Peyer's patch (tissue), 4 donors: ENCODE measurements around the gene INPP1. TPM values are rescaled to one million over a fixed set of nuclear protein-coding genes. Genes with fewer than 3 reads are reported as not detected.

Experiments
- DNase-seq, 3 donors: peaks; one replicate each; pipeline ENCODE4 v3.0.0-alpha.2; 2017 to 2019
- H3K27ac ChIP-seq, 4 donors: fragments of 200-600 bp; sonication (generic); one replicate each; pipeline ENCODE4 v1.5.1; 2016 to 2019
- H3K27me3 ChIP-seq, 2 donors: fragments of 200-600 bp; sonication (generic); one replicate each; pipeline ENCODE4 v1.5.1; 2019
- H3K36me3 ChIP-seq, 3 donors: fragments of 200-600 bp; sonication (generic); one replicate each; pipeline ENCODE4 v1.5.1; 2016 to 2019
- H3K4me1 ChIP-seq, 4 donors: fragments of 200-600 bp; sonication (generic); one replicate each; pipeline ENCODE4 v1.5.1; 2016 to 2019
- H3K4me3 ChIP-seq, 4 donors: fragments of 200-600 bp; sonication (generic); 1 replicate in 3 of 4; 2 replicates in 1 of 4; pipeline ENCODE4 v1.5.1; 2016 to 2019; ENCODE audit warnings: mild to moderate bottlenecking in 1 of 4
- H3K9me3 ChIP-seq, 4 donors: fragments of 200-600 bp; sonication (generic); one replicate each; pipeline ENCODE4 v1.5.1; 2016 to 2019; ENCODE audit warnings: mild to moderate bottlenecking in 1 of 4
- CTCF ChIP-seq, 6 experiments: fragments of 450-650 bp in 4 of 6; fragments of 200-600 bp in 2 of 6; sonication (generic) in 1 of 6; IDR thresholded peaks; one replicate each; pipeline ENCODE4 v1.5.1; 2017 to 2019; ENCODE audit warnings: antibody characterized with exemption in 6 of 6, mild to moderate bottlenecking in 3 of 6, moderate library complexity in 1 of 6
- POLR2A ChIP-seq, 2 donors: fragments of 450-650 bp; IDR thresholded peaks; one replicate each; pipeline ENCODE4 v1.5.1; 2017; ENCODE audit warnings: antibody characterized with exemption in 2 of 2, mild to moderate bottlenecking in 2 of 2, moderate library complexity in 2 of 2
- total RNA-seq, 4 donors: library from RNA; depleted of rRNA; stranded (reverse); fragments of >200 nt; gene quantifications; one replicate each; pipeline ENCODE4 v1.1.0, GENCODE V29; 2016

INPP1 gene
- total RNA-seq, 4 donors from 2014 or later, result 10.7 to 37.9 (median 32.1) TPM

- no peaks in the 10 kb centered on the region for H3K9me3 ChIP-seq
- peaks cover 0 to 12% (median 2%) of the 10 kb centered on the region in 4 donors for H3K4me1 ChIP-seq
- DNase-seq, result no peak
- H3K27me3 ChIP-seq, result no peaks in the 10 kb centered on the region
- H3K36me3 ChIP-seq, result no peaks in the 10 kb centered on the region
- no peak for TF ChIP-seq CTCF (IDR thresholded peaks at IDR 0.05)
- TF ChIP-seq POLR2A (IDR thresholded peaks at IDR 0.05), result no peak
- H3K4me3 ChIP-seq, result no peak overlapping the region
- no peak overlapping the region for H3K27ac ChIP-seq
Observed at GRCh38 chr2:190340369-190340768, 3.0 kb upstream of the INPP1 start.

GRCh38 chr2:190342611-190343010 is 778 bp upstream of the INPP1 start:
- no peak for DNase-seq
- no peaks in the 10 kb centered on the region for H3K36me3 ChIP-seq
- peaks cover 0 to 15% (median 6%) of the 10 kb centered on the region in 4 donors for H3K4me1 ChIP-seq
- H3K4me3 ChIP-seq, result peak overlapping the region in 1 of 4 donors; percentile 94
- TF ChIP-seq POLR2A (IDR thresholded peaks at IDR 0.05) (no peak), CTCF (IDR thresholded peaks at IDR 0.05) (no peak)
- no peaks in the 10 kb centered on the region for H3K27me3 ChIP-seq
- no peaks in the 10 kb centered on the region for H3K9me3 ChIP-seq
- H3K27ac ChIP-seq, result peak overlapping the region; percentile 72 to 98 (median 92)

GRCh38 chr2:190343089-190343535 is 277 bp upstream of the INPP1 start:
- Histone ChIP-seq H3K27me3 (no peaks in the 10 kb centered on the region), H3K36me3 (no peaks in the 10 kb centered on the region), H3K4me1 (peaks cover 0 to 15% (median 6%) of the 10 kb centered on the region in 4 donors), H3K27ac (peak overlapping the region; percentile 72 to 98 (median 92)), H3K4me3 (peak overlapping the region; percentile 58 to 94 (median 70)), H3K9me3 (no peaks in the 10 kb centered on the region)
- DNase-seq, result no peak
- TF ChIP-seq CTCF (IDR thresholded peaks at IDR 0.05) (no peak), POLR2A (IDR thresholded peaks at IDR 0.05) (no peak)

GRCh38 chr2:190344276-190344827 is 963 bp downstream of the INPP1 start:
- Histone ChIP-seq H3K27me3 (no peaks in the 10 kb centered on the region), H3K36me3 (no peaks in the 10 kb centered on the region), H3K27ac (peak overlapping the region; percentile 72 to 98 (median 92)), H3K9me3 (no peaks in the 10 kb centered on the region), H3K4me3 (peak overlapping the region; percentile 58 to 94 (median 70)), H3K4me1 (peaks cover 0 to 15% (median 6%) of the 10 kb centered on the region in 4 donors)
- TF ChIP-seq CTCF (IDR thresholded peaks at IDR 0.05) (peak in 3 of 6 experiments; percentile 44 to 61 (median 53)), POLR2A (IDR thresholded peaks at IDR 0.05) (peak in 1 of 2 donors; percentile 24)
- DNase-seq, result peak in 2 of 3 donors; percentile 45 to 83

- H3K27ac ChIP-seq, result no peak overlapping the region
- H3K27me3 ChIP-seq, result no peaks in the 10 kb centered on the region
- H3K9me3 ChIP-seq, result no peaks in the 10 kb centered on the region
- TF ChIP-seq CTCF (IDR thresholded peaks at IDR 0.05) (no peak), POLR2A (IDR thresholded peaks at IDR 0.05) (no peak)
- no peaks in the 10 kb centered on the region for H3K36me3 ChIP-seq
- DNase-seq, result no peak
- H3K4me3 ChIP-seq, result no peak overlapping the region
- H3K4me1 ChIP-seq, result peaks cover 0 to 15% (median 0%) of the 10 kb centered on the region in 4 donors
Observed at GRCh38 chr2:190350371-190350770, 7.0 kb downstream of the INPP1 start.
